K562 (cell line): Measurements from ENCODE around the gene GZMM. TPM values are rescaled to one million over a fixed set of nuclear protein-coding genes. Genes with fewer than 3 reads are reported as not detected.

ENCODE experiments used
- CHD2 ChIP-seq: IDR thresholded peaks from 2 replicates; pipeline ENCODE4 v1.6.1; 2011; ENCODE audit warnings: low read depth, low read length
- DACH1 ChIP-seq: fragments of 450-650 bp; IDR thresholded peaks from 2 replicates; pipeline ENCODE4 v1.6.1; 2018; ENCODE audit not compliant: partially characterized antibody
- FOSL1 ChIP-seq: fragments of 200-800 bp; sonication (Bioruptor generic); conservative IDR thresholded peaks from 2 replicates; pipeline ENCODE4 v1.6.1; 2016; ENCODE audit warnings: missing genetic modification characterization, missing compliant biosample characterization
- GABPA ChIP-seq: fragments of 200-800 bp; sonication (Bioruptor generic); conservative IDR thresholded peaks from 2 replicates; pipeline ENCODE4 v1.6.1; 2016; ENCODE audit warnings: low read depth, missing genetic modification characterization, missing compliant biosample characterization
- KDM1A ChIP-seq, 2 experiments: fragments of 450-650 bp; IDR thresholded peaks; 2 replicates each; pipeline ENCODE4 v1.6.1; 2016; ENCODE audit warnings: mild to moderate bottlenecking in 2 of 2
- KDM5B ChIP-seq: fragments of 200-600 bp; sonication (generic); IDR thresholded peaks from 2 replicates; pipeline ENCODE4 v1.6.1; 2012; ENCODE audit warnings: low read depth, mild to moderate bottlenecking, moderate library complexity, low read length, control low read depth, inconsistent platforms; ENCODE audit not compliant: insufficient replicate concordance
- NCOA4 ChIP-seq: fragments of 450-650 bp; IDR thresholded peaks from 2 replicates; pipeline ENCODE4 v1.6.1; 2018; ENCODE audit warnings: mild to moderate bottlenecking; ENCODE audit not compliant: partially characterized antibody
- PHF8 ChIP-seq: fragments of 200-600 bp; sonication (generic); IDR thresholded peaks from 2 replicates; pipeline ENCODE4 v1.6.1; 2012; ENCODE audit warnings: mixed run types, mild to moderate bottlenecking, inconsistent platforms, low read length, moderate library complexity, borderline replicate concordance
- ZBTB40 ChIP-seq, 2 experiments: fragments of 450-650 bp in 1 of 2; sonication (generic) in 1 of 2; formaldehyde crosslinking in 1 of 2; IDR thresholded peaks; 2 replicates each; pipeline versions ENCODE4 v1.7.1 to v1.9.0; 2016 to 2022; ENCODE audit warnings: inconsistent platforms in 1 of 2, mild to moderate bottlenecking in 1 of 2, missing genetic modification reagents in 1 of 2
- ZNF175 ChIP-seq: fragments of 200-800 bp; sonication (Bioruptor generic); IDR thresholded peaks from 2 replicates; pipeline ENCODE4 v1.6.1; 2016; ENCODE audit warnings: low read depth, mild to moderate bottlenecking, missing genetic modification characterization, missing compliant biosample characterization
- ZNF263 ChIP-seq: sonication (generic); formaldehyde crosslinking; IDR thresholded peaks from 2 replicates; pipeline ENCODE4 v1.8.0; 2022; ENCODE audit warnings: mild to moderate bottlenecking, missing genetic modification reagents, borderline replicate concordance
- polyA plus RNA-seq, 8 experiments: library from polyadenylated mRNA; depleted of rRNA in 4 of 8; stranded (reverse) in 5 of 8; unstranded in 3 of 8; fragments of >200 nt; fragmentation: Nextera tagmentation in 2 of 8; fragmentation: Illumina TruSeq in 1 of 8; extraction: Ambion mirVana in 2 of 8; extraction: Trizol in 1 of 8; gene quantifications; 2 replicates each; pipeline versions ENCODE4 v1.2.1 to v1.2.3, GENCODE V29; 2011 to 2014; ENCODE audit warnings: inconsistent platforms in 1 of 8, missing spikeins in 1 of 8
- total RNA-seq, 7 experiments: library from RNA; depleted of rRNA in 6 of 7; stranded (reverse); fragments of >200 nt in 6 of 7; fragmentation: Illumina TruSeq in 2 of 7; extraction: Trizol in 2 of 7; gene quantifications; 2 replicates each; pipeline versions ENCODE4 v1.2.1 to v1.2.3, GENCODE V29; 2011 to 2021; ENCODE audit warnings: low replicate concordance in 1 of 7
- TF ChIP-seq, protein P1 (sequence below), 2 experiments: fragments of 450-650 bp; conservative IDR thresholded peaks; 2 replicates each; pipeline ENCODE4 v1.6.1; 2017; ENCODE audit warnings: mild to moderate bottlenecking in 2 of 2, moderate library complexity in 2 of 2
- TF ChIP-seq, protein P2 (sequence below): fragments of 450-650 bp; IDR thresholded peaks from 2 replicates; pipeline ENCODE4 v1.7.1; 2018; ENCODE audit warnings: mild to moderate bottlenecking, low read depth; ENCODE audit not compliant: partially characterized antibody

The GZMM gene
- total and polyA plus RNA-seq, 9 of the 15 experiments (the other 6 are each of a cell fraction or from before 2014, with no cell fraction given) = 0.08 to 2.6 (median 0.70) TPM; not detected in 2

GRCh38 chr19:584240-585001 is 40.6 kb downstream of the GZMM start (continued):
- TF ChIP-seq ZBTB40 (IDR thresholded peaks at IDR 0.05) = no peak
- no peak for TF ChIP-seq ZBTB40 (CRISPR knock-in tag; IDR thresholded peaks at IDR 0.05)
- TF ChIP-seq, protein P1, sequence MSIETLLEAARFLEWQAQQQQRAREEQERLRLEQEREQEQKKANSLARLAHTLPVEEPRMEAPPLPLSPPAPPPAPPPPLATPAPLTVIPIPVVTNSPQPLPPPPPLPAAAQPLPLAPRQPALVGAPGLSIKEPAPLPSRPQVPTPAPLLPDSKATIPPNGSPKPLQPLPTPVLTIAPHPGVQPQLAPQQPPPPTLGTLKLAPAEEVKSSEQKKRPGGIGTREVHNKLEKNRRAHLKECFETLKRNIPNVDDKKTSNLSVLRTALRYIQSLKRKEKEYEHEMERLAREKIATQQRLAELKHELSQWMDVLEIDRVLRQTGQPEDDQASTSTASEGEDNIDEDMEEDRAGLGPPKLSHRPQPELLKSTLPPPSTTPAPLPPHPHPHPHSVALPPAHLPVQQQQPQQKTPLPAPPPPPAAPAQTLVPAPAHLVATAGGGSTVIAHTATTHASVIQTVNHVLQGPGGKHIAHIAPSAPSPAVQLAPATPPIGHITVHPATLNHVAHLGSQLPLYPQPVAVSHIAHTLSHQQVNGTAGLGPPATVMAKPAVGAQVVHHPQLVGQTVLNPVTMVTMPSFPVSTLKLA (conservative IDR thresholded peaks at IDR 0.05) = no peak
- TF ChIP-seq FOSL1 (tag) = 0 out of 2 replicates have a peak, but pooled peaks have one; percentile 18
- no peak for TF ChIP-seq GABPA (tag)
- TF ChIP-seq ZNF263 (CRISPR knock-in tag) = no peak
- TF ChIP-seq DACH1 = peak; percentile 63
- TF ChIP-seq KDM1A (IDR thresholded peaks at IDR 0.05) = no peak
- TF ChIP-seq CHD2 = peak; percentile 50
- TF ChIP-seq ZNF175 = no peak
- TF ChIP-seq, protein P2, sequence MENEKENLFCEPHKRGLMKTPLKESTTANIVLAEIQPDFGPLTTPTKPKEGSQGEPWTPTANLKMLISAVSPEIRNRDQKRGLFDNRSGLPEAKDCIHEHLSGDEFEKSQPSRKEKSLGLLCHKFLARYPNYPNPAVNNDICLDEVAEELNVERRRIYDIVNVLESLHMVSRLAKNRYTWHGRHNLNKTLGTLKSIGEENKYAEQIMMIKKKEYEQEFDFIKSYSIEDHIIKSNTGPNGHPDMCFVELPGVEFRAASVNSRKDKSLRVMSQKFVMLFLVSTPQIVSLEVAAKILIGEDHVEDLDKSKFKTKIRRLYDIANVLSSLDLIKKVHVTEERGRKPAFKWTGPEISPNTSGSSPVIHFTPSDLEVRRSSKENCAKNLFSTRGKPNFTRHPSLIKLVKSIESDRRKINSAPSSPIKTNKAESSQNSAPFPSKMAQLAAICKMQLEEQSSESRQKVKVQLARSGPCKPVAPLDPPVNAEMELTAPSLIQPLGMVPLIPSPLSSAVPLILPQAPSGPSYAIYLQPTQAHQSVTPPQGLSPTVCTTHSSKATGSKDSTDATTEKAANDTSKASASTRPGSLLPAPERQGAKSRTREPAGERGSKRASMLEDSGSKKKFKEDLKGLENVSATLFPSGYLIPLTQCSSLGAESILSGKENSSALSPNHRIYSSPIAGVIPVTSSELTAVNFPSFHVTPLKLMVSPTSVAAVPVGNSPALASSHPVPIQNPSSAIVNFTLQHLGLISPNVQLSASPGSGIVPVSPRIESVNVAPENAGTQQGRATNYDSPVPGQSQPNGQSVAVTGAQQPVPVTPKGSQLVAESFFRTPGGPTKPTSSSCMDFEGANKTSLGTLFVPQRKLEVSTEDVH = peak; percentile 69
- no peak for TF ChIP-seq NCOA4
- TF ChIP-seq KDM5B = no peak
- TF ChIP-seq PHF8 = no peak
